HepG2 (cell line): ENCODE results near the gene DAG1. TPM values are rescaled to one million over a fixed set of nuclear protein-coding genes. Genes with fewer than 3 reads are reported as not detected.

Experiments used
- ARNT ChIP-seq: fragments of 450-650 bp; IDR thresholded peaks from 2 replicates; pipeline ENCODE4 v1.6.1; 2017
- CREBL2 ChIP-seq: sonication (generic); formaldehyde crosslinking; IDR thresholded peaks from 2 replicates; pipeline ENCODE4 v1.8.1; 2023; ENCODE audit warnings: missing genetic modification reagents, mild to moderate bottlenecking, borderline replicate concordance
- DNMT1 ChIP-seq: sonication (generic); formaldehyde crosslinking; IDR thresholded peaks from 2 replicates; pipeline ENCODE4 v1.5.1; 2020; ENCODE audit warnings: mild to moderate bottlenecking, missing genetic modification reagents
- DZIP1 ChIP-seq: sonication (generic); formaldehyde crosslinking; IDR thresholded peaks from 2 replicates; pipeline ENCODE4 v1.5.0; 2020; ENCODE audit warnings: mild to moderate bottlenecking, missing genetic modification reagents
- MIER3 ChIP-seq: IDR thresholded peaks from 2 replicates; pipeline ENCODE4 v1.6.1; 2016; ENCODE audit warnings: missing compliant biosample characterization, borderline replicate concordance
- MNT ChIP-seq: fragments of 450-650 bp; IDR thresholded peaks from 2 replicates; pipeline ENCODE4 v1.6.1; 2016
- PRDM4 ChIP-seq: sonication (generic); formaldehyde crosslinking; IDR thresholded peaks from 2 replicates; pipeline ENCODE4 v1.9.0; 2021; ENCODE audit warnings: missing genetic modification reagents, borderline replicate concordance
- SPEN ChIP-seq: sonication (generic); formaldehyde crosslinking; IDR thresholded peaks from 2 replicates; pipeline ENCODE4 v1.5.1; 2020; ENCODE audit warnings: low read depth, mild to moderate bottlenecking, missing genetic modification reagents
- TEF ChIP-seq: sonication (generic); formaldehyde crosslinking; IDR thresholded peaks from 2 replicates; pipeline ENCODE4 v1.5.0; 2020; ENCODE audit warnings: missing genetic modification reagents
- ZFP36 ChIP-seq: fragments of 150-350 bp; IDR thresholded peaks from 2 replicates; pipeline ENCODE4 v1.6.1; 2018; ENCODE audit warnings: borderline replicate concordance, low read length, low read depth; ENCODE audit not compliant: partially characterized antibody
- ZFY ChIP-seq: sonication (generic); formaldehyde crosslinking; IDR thresholded peaks from 2 replicates; pipeline ENCODE4 v1.4.0; 2020; ENCODE audit warnings: missing genetic modification reagents
- ZNF124 ChIP-seq: sonication (generic); formaldehyde crosslinking; IDR thresholded peaks from 2 replicates; pipeline ENCODE4 v1.4.0; 2020; ENCODE audit warnings: missing genetic modification reagents
- ZNF441 ChIP-seq: sonication (generic); formaldehyde crosslinking; IDR thresholded peaks from 2 replicates; pipeline ENCODE4 v1.7.0; 2021; ENCODE audit warnings: missing genetic modification reagents, borderline replicate concordance
- ZNF720 ChIP-seq: sonication (generic); formaldehyde crosslinking; IDR thresholded peaks from 2 replicates; pipeline ENCODE4 v1.4.0; 2020; ENCODE audit warnings: missing genetic modification reagents
- ZNF761 ChIP-seq: sonication (generic); formaldehyde crosslinking; conservative IDR thresholded peaks from 2 replicates; pipeline ENCODE4 v1.4.0; 2020; ENCODE audit warnings: mild to moderate bottlenecking, missing genetic modification reagents
- ZNF788 ChIP-seq: sonication (generic); formaldehyde crosslinking; IDR thresholded peaks from 2 replicates; pipeline ENCODE4 v1.5.0; 2020; ENCODE audit warnings: mild to moderate bottlenecking, missing genetic modification reagents, borderline replicate concordance
- ZNF879 ChIP-seq: sonication (generic); formaldehyde crosslinking; IDR thresholded peaks from 2 replicates; pipeline ENCODE4 v1.8.1; 2023; ENCODE audit warnings: missing genetic modification reagents
- ZNF891 ChIP-seq: sonication (generic); formaldehyde crosslinking; IDR thresholded peaks from 2 replicates; pipeline ENCODE4 v1.5.0; 2020; ENCODE audit warnings: mild to moderate bottlenecking, missing genetic modification reagents
- polyA plus RNA-seq, 8 experiments: library from polyadenylated mRNA; depleted of rRNA in 3 of 8; stranded (reverse) in 7 of 8; unstranded in 1 of 8; fragments of >200 nt; fragmentation: Illumina TruSeq in 4 of 8; extraction: Trizol in 4 of 8; gene quantifications; 2 replicates each; pipeline versions ENCODE4 v1.2.1 to v1.2.3, GENCODE V29; 2011 to 2016; ENCODE audit warnings: low read depth in 4 of 8, missing spikeins in 1 of 8, mixed read lengths in 1 of 8; ENCODE audit not compliant: insufficient read depth in 1 of 8
- total RNA-seq, 5 experiments: library from RNA; depleted of rRNA; stranded (reverse); fragments of >200 nt; fragmentation: Illumina TruSeq; extraction: Trizol; gene quantifications; 2 replicates each; pipeline ENCODE4 v1.2.3, GENCODE V29; 2016; ENCODE audit warnings: low read depth in 1 of 5

The DAG1 gene
- total and polyA plus RNA-seq, 2 of the 13 experiments (the other 11 are each of a cell fraction or from before 2014, with no cell fraction given): 47.3 to 50.4 TPM

GRCh38 chr3:49469936-49470713 lies at the start of gene DAG1 (continued):
- TF ChIP-seq ZFP36: no peak
- TF ChIP-seq ZNF891 (CRISPR knock-in tag): peak; percentile 54; the same call in 1 of the 2 replicates
- TF ChIP-seq ZNF788 (CRISPR knock-in tag): no peak
- TF ChIP-seq ZNF124 (CRISPR knock-in tag): 0 out of 2 replicates have a peak, but pooled peaks have one; percentile 75
- 0 out of 2 replicates have a peak, but pooled peaks have one; percentile 22 for TF ChIP-seq DNMT1 (CRISPR knock-in tag)
- 0 out of 2 replicates have a peak, but pooled peaks have one; percentile 73 for TF ChIP-seq PRDM4 (CRISPR knock-in tag)
- no peak for TF ChIP-seq ZNF720
- TF ChIP-seq CREBL2 (CRISPR knock-in tag): no peak
- no peak for TF ChIP-seq MIER3 (CRISPR knock-in tag)
- TF ChIP-seq MNT: no peak
- no peak for TF ChIP-seq ZNF879 (CRISPR knock-in tag)
- TF ChIP-seq SPEN (CRISPR knock-in tag): peak; percentile 65; the same call in 1 of the 2 replicates
- no peak for TF ChIP-seq TEF (CRISPR knock-in tag)
- TF ChIP-seq ZFY (CRISPR knock-in tag): peak; percentile 93
- no peak for TF ChIP-seq ARNT
- TF ChIP-seq ZNF441 (CRISPR knock-in tag): no peak
- no peak for TF ChIP-seq ZNF761 (CRISPR knock-in tag)
- 0 out of 2 replicates have a peak, but pooled peaks have one; percentile 55 for TF ChIP-seq DZIP1 (CRISPR knock-in tag)
